Left lobe of liver (tissue), 2 donors: ENCODE measurements around the gene GADD45A. TPM values are rescaled to one million over a fixed set of nuclear protein-coding genes. Genes with fewer than 3 reads are reported as not detected.
A peak's percentile ranks its signal among the peaks of the same experiment; 100 is the strongest.

ENCODE experiments used
- ATAC-seq: fragments of 200-7000 bp; cut with Tn5 transposase; one replicate; pipeline ENCODE4 v1.9.1; 2020; ENCODE audit warnings: mild to moderate bottlenecking, moderate library complexity
- DNase-seq: peaks from one replicate; pipeline ENCODE4 v3.0.0-alpha.2; 2020; ENCODE audit warnings: low spot score
- total RNA-seq: library from RNA; stranded (reverse); gene quantifications from one replicate; pipeline ENCODE4 v1.2.1, GENCODE V29; 2021
- donor health status: DM: no; HTN: no; CAD: no; lungs with moderate emphysema.
- donor health status: DM: no; HTN: yes; CAD: no.

GADD45A gene
- total RNA-seq, 1 donor from 2014 or later = 58.6 TPM

- no peak for DNase-seq
Observed at GRCh38 chr1:67687649-67688048, 2.6 kb downstream of the GADD45A start.

GRCh38 chr1:67688526-67689219 lies 3.7 kb downstream of the GADD45A start:
- no peak for ATAC-seq

More at GRCh38 chr1:67687649-67688048, 2.6 kb downstream of the GADD45A start:
- no peak for ATAC-seq

GRCh38 chr1:67689267-67690017 lies 4.4 kb downstream of the GADD45A start:
- ATAC-seq (no peak), DNase-seq (no peak)

More at GRCh38 chr1:67688526-67689219, 3.7 kb downstream of the GADD45A start:
- DNase-seq = no peak

- no peak for DNase-seq
- ATAC-seq = no peak
Observed at GRCh38 chr1:67690018-67690363, 5.0 kb downstream of the GADD45A start.

DNA sequence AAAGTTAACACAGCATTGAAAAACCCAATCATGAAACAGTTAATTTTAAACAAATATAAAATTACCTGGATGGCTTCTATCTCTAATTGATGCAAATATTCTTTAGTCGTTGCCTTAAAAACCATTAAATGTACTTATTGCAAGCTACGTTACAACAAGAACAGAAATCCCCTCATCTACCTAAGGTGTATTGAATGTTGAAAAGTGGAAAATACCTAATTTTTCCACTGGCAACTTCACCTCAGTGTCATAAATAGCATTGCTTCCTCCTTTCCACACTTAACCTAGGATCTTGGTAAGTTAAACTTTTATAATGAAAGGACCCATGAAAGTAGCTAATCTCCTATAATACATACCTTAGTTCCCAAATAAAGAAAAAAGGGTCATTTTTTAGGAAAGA lies 5.4 kb downstream of the GADD45A start:
- DNase-seq = no peak
- ATAC-seq = no peak

GRCh38 chr1:67691712-67692111 lies 6.7 kb downstream of the GADD45A start:
- no peak for ATAC-seq

DNA sequence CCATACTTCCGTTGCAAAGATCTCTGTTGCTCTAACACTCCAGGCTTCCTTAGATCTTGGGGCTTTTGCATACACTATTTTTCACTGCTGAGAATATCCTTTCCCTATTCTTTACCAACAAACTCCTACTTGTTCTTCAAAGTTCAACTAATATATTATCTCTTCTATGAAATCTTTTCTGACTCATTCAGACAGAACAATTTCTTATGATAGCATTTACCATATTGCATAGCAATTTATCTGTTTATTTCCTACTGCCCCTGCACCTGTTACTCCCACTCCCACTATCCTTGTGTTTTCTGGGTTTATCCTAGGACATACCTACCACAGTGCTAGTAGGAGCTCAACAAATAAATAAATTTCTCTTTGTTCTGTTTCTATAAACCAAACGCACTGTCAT lies 11.0 kb downstream of the GADD45A start:
- ATAC-seq = no peak
- no peak for DNase-seq

More at GRCh38 chr1:67691712-67692111, 6.7 kb downstream of the GADD45A start:
- DNase-seq = no peak

DNA sequence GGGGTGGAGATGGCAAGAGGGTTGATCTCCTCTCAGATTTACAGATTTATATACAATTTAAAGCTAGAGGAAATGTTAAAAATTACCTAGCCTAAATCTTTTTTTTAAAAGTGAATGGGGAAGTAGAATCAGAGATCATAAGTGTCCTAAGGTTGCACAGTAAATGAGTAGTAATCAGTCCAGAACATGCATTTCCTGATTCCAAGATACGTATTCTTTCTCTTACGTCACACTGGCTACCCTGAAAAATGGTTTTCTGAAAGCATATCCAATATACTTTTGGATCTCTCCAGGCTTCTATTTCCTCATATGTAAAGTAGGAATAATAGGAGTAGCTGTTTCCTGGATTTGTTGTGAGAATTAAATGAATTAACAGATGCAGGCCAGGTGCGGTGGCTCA lies 11.7 kb downstream of the GADD45A start:
- no peak for ATAC-seq
- DNase-seq = no peak

DNA sequence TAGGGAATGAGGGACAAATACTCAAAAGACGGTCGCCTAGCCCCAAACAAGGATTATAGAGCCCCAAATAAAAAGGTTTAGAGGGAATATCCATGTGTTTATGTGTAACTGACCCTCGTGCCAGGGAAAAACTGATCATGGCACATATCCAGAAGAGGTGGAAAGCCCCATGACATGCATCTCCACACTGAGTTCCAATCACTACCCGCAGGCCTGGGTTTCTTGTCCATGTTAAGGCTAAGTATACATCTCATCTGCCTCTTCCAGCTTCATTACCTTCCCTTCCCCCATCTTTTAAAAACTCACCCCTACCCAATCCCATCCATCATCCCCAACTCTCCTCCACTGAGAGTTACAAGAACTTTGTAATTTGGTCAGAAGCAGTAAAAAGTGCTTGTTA lies 15.2 kb downstream of the GADD45A start:
- DNase-seq = no peak
- ATAC-seq = no peak

DNA sequence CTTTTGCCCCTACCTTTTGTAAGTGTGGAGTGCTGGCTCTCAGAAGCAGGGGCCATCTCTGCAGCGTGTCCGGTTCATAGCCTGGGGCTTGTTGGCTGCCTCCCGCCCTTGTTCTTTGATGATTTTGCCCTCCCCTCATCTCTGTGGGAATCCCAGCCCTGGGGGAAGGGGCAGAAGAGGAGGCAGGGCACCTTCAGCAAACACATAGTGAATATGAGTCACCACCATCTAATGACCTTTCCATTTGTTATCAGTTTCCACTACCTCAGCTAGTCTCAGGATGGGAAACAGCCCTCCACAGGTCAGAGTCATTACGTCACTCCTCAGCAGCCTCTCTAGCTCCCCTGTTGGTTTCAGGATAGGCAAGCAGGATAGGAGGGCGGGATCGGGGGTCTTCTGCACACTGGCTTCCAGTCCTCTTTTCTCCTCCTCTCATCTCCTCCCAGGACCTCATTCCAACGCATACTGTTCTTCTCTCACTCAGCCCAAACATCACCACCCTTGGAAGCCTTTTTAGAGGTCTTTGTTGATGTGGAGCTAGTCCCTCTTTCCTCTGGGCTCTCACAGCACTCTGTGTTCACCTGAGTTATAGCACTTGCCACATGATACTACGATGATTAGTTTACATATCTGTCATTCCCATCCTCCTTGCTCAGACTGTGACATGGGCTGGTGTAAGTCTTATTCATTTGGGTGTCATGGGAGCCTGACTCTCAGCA lies 15.8 kb downstream of the GADD45A start:
- peak; percentile 31 for ATAC-seq

DNA sequence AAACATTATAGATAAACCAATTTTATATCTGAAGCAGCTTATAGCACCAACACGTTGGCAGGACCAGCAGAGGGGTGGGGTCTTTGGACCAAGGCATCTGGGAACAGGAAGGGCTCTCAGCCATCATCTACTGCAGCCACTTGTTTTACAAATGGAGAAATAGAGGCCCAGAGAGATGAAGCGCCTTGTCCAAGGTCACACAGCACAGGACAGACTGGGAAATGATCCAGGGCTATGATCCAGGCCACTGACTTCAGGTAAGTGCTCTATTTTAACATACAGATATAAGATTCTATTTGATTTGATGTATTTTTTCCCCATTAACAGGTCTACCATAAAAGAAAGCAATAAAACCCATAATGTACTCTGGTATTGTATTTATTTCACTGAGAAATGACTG lies 16.9 kb downstream of the GADD45A start:
- ATAC-seq (no peak), DNase-seq (no peak)

More for the DNA sequence above, 15.8 kb downstream of the GADD45A start:
- no peak for DNase-seq

DNA sequence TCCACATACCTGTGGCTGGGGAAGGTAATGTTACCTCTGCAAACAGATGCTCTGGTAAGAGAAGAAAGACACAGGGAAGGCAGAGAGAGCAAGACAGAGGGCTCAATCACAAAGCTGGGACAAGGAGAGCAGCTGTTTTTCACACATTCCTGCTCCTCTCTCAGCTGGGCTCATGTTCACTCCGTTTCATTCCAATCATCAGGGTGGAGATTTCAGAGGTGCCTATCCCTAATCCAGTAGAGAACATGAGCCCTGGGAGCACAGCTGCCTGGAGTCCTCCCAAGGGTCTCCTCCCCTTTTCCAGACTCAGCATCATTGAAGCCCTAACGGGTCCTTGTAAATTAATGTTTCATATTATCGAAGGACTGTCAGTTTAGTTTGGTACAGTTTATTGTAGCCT lies 19.4 kb downstream of the GADD45A start:
- no peak for DNase-seq
- no peak for ATAC-seq

DNA sequence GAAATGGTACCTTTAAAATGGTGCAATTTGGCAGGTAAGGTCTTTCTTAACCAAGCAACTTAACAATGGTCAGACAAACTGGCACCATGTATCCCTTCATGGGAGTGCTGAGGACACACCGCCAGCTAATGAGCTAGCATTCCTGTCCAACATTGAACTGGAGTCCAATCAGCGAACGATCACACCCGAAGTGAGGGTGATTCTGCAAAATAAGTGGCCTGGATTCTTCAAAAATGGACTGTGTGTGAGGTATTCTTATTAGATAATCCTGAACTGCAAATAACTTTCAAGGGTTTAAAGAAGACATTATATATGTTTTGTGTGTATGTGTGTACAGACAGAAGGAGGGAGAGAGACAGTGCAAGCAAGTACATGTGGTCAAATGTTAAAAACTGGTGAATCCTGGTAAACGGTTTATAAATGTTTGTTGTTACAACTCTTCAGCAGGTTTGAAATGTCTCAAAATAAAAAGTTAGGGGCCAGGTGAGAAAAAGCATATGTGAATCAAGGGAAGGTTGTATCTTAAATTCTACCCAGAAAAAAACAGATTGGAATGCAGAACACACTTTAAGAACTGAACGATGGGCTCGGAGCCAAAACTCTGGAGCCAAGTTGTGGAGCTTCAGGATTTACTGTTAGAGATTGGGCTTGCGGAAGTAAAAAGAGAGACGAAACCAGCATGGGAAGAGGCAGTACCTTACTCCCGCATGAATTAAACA lies 20.9 kb downstream of the GADD45A start:
- no peak for DNase-seq
- no peak for ATAC-seq

GRCh38 chr1:67708606-67709005 lies 23.6 kb downstream of the GADD45A start:
- DNase-seq (no peak), ATAC-seq (no peak)

DNA sequence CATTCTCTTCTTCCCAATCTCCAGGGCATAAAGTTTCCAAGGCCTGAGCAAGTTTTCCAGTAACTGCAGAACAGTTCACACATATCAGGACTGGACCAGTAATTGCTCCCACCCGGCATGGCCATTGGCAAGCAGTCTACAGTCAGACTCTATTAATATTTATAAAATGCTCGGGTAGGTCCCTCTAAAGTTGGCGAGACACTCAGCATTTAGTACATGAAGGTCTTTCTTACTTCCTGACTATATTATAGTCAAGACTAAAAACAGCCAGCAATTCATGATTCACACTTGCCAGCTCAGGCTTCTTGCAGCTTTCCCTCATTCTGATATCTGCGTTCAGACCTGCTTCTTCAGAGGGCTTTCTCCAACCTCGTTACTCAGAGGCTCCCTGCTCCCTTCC lies 25.4 kb downstream of the GADD45A start:
- ATAC-seq = no peak
- no peak for DNase-seq

- ATAC-seq (no peak), DNase-seq (no peak)
Observed at GRCh38 chr1:67711158-67711854, 26.3 kb downstream of the GADD45A start.

- no peak for ATAC-seq
- no peak for DNase-seq
Observed at GRCh38 chr1:67711855-67712212, 26.8 kb downstream of the GADD45A start.

DNA sequence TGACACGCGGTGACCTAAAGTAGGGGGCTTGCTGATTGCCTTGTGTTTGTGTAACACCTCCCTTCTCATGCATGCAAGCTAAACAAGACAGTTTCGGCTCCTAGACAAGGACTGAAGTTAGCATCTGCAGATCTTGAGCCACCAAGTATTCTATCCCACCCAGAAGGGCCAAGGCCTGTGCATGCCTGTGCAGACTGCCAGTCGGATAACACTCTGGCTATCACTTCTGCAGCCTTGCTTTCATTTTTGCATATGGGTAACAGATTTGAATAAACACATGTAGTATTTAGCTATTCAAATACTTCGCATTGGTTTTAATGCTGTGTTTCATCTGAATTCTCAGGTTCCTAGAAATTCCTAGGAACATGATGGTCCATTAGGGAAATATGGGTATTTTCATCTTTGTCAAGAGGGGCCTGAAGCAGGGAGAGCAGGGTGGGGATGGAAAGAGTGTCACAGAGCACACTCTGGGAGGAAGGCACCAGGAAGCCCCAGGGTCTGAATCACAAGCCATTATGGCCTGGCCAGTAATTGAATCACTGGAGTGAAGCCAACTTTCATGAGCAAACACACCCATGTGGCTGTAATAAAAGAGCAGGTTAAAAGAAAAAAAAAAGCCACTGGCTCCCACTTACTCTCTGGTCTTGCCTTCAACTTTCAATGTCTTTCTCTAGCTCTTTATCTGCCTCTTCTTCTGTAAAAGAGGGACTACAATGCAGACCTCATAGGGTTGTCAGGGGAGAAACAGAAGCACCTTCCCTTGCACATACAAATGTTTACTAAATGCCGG lies 28.3 kb downstream of the GADD45A start:
- DNase-seq (no peak), ATAC-seq (peak; percentile 6)

GRCh38 chr1:67715819-67716218 lies 30.8 kb downstream of the GADD45A start:
- ATAC-seq = peak; percentile 78
- no peak for DNase-seq

DNA sequence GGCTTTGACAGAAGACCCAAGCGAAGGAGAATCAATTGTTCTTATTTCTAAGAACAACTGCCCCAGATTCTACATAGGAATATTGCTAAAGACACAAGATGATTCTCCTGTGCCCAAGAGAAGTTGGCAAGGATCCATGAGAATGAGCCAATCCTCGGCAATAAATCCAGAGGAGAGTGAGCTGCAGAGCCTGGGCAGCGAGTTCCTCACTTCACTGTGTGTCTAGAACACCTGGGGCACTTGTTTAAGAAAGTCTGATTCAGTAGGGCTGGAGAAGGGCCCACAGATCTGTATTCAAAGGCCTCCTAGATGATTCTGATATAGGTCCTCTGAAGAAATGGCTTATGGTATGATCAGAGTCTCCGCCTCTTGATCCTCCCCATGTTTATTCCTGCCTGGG lies 31.8 kb downstream of the GADD45A start:
- ATAC-seq (peak; percentile 36), DNase-seq (no peak)
